ENCODE results near the gene RHCG. TPM values are rescaled to one million over a fixed set of nuclear protein-coding genes. Genes with fewer than 3 reads are reported as not detected.
"Not testable (repeated sequence)": the region's sequence is repeated elsewhere in the genome, so short reads cannot be mapped to it uniquely, and the experiment has no call there.

The RHCG gene
- total RNA-seq, 1 donor from 2014 or later = not detected

DNA sequence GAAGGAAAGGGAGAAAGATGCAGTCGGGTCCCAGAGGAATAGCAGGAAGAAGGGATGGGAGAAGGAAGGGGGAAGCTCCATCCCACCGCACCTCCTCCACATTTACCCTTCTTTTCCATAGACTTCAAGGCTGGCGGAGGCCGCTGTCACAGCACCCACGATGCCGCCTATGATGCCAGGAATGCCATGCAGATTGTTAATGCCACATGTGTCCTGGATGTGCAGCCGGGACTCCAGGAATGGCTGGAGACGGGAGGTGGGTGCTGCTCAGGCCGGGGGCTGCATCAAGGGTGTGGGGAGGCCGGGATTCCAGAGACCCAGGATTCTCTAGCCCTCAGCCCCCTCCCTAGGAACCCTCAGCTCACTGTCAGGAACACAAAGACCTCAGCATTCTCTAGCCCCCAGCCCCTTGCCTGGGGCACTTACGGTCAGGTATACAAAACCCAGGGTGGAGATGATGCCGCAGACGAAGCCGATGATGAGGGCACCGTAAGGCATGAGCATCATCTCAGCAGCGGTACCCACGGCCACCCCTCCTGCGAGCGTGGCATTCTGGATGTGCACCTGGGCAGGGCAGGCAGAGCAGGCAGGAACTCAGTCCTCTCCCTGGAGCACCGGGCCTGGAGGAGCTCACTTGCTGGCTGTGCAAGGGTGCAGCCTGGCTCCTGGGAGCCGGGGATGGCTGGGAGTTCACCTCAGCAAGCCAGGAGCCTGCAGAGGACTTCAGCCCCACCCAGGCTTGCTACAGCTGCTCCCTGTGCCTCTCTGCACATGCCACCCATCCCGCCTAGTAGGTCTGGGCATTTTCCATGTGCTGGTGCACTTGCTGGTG lies 18.8 kb downstream of the RHCG start:
- no peaks in the 10 kb centered on the region for H3K9me3 Mint-ChIP-seq
- peaks cover 4% of the 10 kb centered on the region for H3K27me3 Mint-ChIP-seq
- no peak overlapping the region for H3K4me3 Mint-ChIP-seq
- DNase-seq = no peak
- intact Hi-C loops (cut with micrococcal nuclease) = no loop called here
- no peaks in the 10 kb centered on the region for H3K4me1 Mint-ChIP-seq
- H3K36me3 Mint-ChIP-seq (ENCODE audit: low read depth) = no peaks in the 10 kb centered on the region
- no peak overlapping the region for H3K27ac Mint-ChIP-seq

DNA sequence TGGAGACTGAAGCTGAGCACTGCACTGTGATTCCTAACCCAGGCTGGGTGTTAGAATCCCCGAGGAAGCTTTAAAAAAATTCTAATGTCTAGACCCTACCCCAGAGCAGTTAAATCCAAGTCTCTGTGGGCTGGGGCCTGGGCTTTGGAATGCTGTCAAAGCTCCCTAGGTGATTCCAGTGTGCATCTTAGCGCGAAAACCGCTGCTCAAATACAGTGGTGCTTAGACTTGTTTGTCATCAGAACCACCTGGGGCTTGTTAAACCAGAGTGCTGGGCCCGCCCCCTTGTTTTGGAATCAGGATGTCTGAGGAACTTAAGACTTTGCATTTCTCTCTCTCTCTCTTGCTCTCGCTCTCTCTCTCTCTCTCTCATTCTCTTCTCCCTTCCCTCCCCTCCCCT lies 20.7 kb downstream of the RHCG start:
- Mint-ChIP-seq H3K4me1 (no peaks in the 10 kb centered on the region), H3K4me3 (no peak overlapping the region), H3K27ac (no peak overlapping the region), H3K36me3 (ENCODE audit: low read depth) (no peaks in the 10 kb centered on the region), H3K9me3 (no peaks in the 10 kb centered on the region), H3K27me3 (peaks cover 8% of the 10 kb centered on the region)
- DNase-seq = no peak
- intact Hi-C loops (cut with micrococcal nuclease) = no loop called here

DNA sequence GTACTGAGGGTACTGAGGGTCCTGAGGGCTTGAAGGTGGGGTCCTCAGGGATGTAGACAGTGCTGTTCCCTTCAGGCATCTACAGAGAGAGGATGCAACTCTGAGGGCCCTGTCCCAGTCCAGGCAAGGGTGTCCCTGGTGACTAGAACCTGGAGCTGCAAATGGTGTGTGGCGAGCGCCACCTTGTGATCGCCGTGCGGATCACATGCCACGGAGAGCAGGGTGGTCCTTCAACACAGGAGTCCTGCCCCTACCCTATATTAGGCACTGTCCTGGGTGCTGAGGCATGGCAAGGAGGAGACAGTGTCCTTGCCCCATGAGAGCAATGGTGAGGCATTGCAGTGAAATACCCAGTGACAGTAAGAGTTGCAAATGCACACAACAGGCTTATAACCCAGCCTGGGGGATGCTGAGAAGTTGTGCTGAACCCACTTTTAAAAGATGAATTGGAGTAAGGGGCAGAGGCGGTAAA lies 23.6 kb downstream of the RHCG start:
- Mint-ChIP-seq H3K36me3 (ENCODE audit: low read depth) (no peaks in the 10 kb centered on the region), H3K4me3 (no peak overlapping the region), H3K27ac (no peak overlapping the region), H3K4me1 (no peaks in the 10 kb centered on the region), H3K9me3 (no peaks in the 10 kb centered on the region), H3K27me3 (peaks cover 20% of the 10 kb centered on the region)
- peak; percentile 84 for DNase-seq
- intact Hi-C loops (cut with micrococcal nuclease) = loop anchor here (1.0 kb wide), 1 partner anchor 115 kb away; no protein-coding TSS in a partner anchor

- intact Hi-C loops (cut with micrococcal nuclease) = no loop called here
- H3K4me3 Mint-ChIP-seq = no peak overlapping the region
- H3K27ac Mint-ChIP-seq = no peak overlapping the region
- DNase-seq = no peak
- no peaks in the 10 kb centered on the region for H3K9me3 Mint-ChIP-seq
- H3K4me1 Mint-ChIP-seq = no peaks in the 10 kb centered on the region
- H3K27me3 Mint-ChIP-seq = peaks cover 25% of the 10 kb centered on the region
- no peaks in the 10 kb centered on the region for H3K36me3 Mint-ChIP-seq (ENCODE audit: low read depth)
Measured at GRCh38 chr15:89469426-89470096, 26.8 kb downstream of the RHCG start.

GRCh38 chr15:89468813-89469212 lies 27.6 kb downstream of the RHCG start:
- H3K27ac Mint-ChIP-seq; H3K4me1 Mint-ChIP-seq; H3K9me3 Mint-ChIP-seq; H3K4me3 Mint-ChIP-seq; H3K36me3 Mint-ChIP-seq (ENCODE audit: low read depth); intact Hi-C loops (cut with micrococcal nuclease); DNase-seq: not testable (repeated sequence)
- peaks cover 25% of the 10 kb centered on the region for H3K27me3 Mint-ChIP-seq

DNA sequence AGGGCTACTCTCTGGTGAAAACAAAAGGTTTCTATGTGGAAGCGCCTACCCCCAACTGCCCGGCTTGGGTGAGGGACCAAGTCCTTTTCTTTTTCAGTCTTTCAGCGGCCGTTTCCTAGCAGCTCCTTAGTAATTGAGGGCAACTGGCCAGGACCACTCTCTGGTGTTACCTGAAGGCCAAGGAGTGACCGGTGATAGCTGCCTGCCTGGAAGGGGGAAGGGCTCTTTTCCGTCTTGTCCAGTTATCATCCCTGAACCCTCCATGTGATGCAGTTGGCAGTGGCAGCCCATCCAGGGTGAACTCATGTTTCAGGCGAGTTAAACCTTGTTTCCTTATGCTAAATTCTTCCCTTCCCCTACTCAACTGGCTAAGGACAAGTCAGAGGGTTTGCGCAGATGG lies 33.3 kb downstream of the RHCG start:
- no peak overlapping the region for H3K27ac Mint-ChIP-seq
- H3K36me3 Mint-ChIP-seq (ENCODE audit: low read depth) = no peaks in the 10 kb centered on the region
- H3K4me3 Mint-ChIP-seq = no peak overlapping the region
- no peaks in the 10 kb centered on the region for H3K4me1 Mint-ChIP-seq
- DNase-seq = no peak
- peaks cover 7% of the 10 kb centered on the region for H3K27me3 Mint-ChIP-seq
- intact Hi-C loops (cut with micrococcal nuclease) = no loop called here
- H3K9me3 Mint-ChIP-seq = no peaks in the 10 kb centered on the region

GRCh38 chr15:89462198-89462912 lies 34.0 kb downstream of the RHCG start:
- H3K36me3 Mint-ChIP-seq (ENCODE audit: low read depth) = no peaks in the 10 kb centered on the region
- H3K27ac Mint-ChIP-seq = no peak overlapping the region
- DNase-seq = no peak
- H3K4me1 Mint-ChIP-seq = no peaks in the 10 kb centered on the region
- H3K9me3 Mint-ChIP-seq = no peaks in the 10 kb centered on the region
- intact Hi-C loops (cut with micrococcal nuclease) = no loop called here
- no peak overlapping the region for H3K4me3 Mint-ChIP-seq
- H3K27me3 Mint-ChIP-seq = peaks cover 3% of the 10 kb centered on the region

GRCh38 chr15:89461386-89461785 lies 35.0 kb downstream of the RHCG start:
- Mint-ChIP-seq H3K27me3 (peaks cover 3% of the 10 kb centered on the region), H3K4me3 (no peak overlapping the region), H3K36me3 (ENCODE audit: low read depth) (no peaks in the 10 kb centered on the region), H3K9me3 (no peaks in the 10 kb centered on the region), H3K27ac (no peak overlapping the region), H3K4me1 (no peaks in the 10 kb centered on the region)
- no peak for DNase-seq
- intact Hi-C loops (cut with micrococcal nuclease) = no loop called here

DNA sequence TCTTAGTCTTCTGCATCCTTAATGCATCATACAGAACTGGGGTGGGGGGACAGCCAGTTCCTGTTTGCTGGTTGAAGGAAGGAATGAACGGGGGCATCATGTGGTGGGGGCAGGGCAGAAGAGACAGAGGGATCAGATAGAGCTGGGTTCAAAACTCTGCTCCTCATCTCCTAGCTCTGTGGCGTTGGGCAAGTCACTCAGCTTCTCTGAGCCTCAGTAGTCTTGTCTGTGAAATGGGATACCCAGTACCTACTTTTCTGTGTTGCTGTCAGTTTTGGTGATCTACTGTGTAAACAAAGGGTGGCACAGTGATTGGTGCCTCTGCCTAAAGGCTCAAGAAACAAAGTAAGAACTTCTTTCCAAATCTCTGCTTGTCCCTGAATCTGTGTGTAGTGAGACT lies 36.3 kb downstream of the RHCG start:
- Mint-ChIP-seq H3K36me3 (ENCODE audit: low read depth) (no peaks in the 10 kb centered on the region), H3K27ac (no peak overlapping the region), H3K4me3 (no peak overlapping the region), H3K9me3 (no peaks in the 10 kb centered on the region), H3K4me1 (no peaks in the 10 kb centered on the region), H3K27me3 (peaks cover 2% of the 10 kb centered on the region)
- no peak for DNase-seq
- intact Hi-C loops (cut with micrococcal nuclease) = no loop called here

DNA sequence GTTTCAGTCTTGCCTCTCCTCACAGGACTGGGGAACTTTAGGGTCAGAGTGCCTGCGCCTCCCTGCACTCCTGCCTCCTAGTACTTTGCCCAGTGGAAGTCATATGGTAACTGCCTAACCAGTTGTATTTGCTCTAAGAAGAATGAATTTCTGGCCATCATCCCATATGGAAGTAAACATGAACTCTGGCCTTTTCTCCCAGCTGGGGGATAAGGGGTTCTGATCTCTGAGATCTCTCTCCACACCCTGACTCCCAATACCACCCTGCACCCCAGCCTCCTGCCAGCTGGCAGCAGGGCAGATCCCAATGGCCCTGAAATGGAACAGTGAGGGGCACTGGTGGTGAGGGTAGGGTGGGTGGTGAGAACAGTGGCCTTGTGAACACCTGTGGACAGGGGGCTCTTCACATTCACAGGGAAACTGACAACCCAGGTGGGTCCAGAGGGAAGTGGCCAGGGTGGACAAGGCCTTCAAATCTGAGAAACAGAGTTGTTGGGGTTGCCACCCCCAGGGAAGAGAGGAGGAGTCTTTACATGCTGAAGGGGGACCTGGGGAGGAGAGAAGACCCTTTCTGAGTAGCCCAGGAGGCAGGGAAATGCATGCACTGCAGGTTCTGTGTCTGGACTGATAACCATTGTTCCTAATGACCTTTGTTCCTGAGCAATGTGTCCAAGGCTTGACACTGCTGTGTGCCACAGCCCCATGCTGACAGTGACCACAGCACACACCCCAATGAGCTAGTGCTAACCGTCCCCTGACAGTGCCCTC lies 36.9 kb downstream of the RHCG start:
- Mint-ChIP-seq H3K4me1 (no peaks in the 10 kb centered on the region), H3K36me3 (ENCODE audit: low read depth) (no peaks in the 10 kb centered on the region), H3K4me3 (no peak overlapping the region), H3K9me3 (no peaks in the 10 kb centered on the region), H3K27me3 (peaks cover 2% of the 10 kb centered on the region), H3K27ac (no peak overlapping the region)
- DNase-seq = no peak
- intact Hi-C loops (cut with micrococcal nuclease) = no loop called here

GRCh38 chr15:89458440-89458839 lies 37.9 kb downstream of the RHCG start:
- H3K4me1 Mint-ChIP-seq = no peaks in the 10 kb centered on the region
- H3K27ac Mint-ChIP-seq = no peak overlapping the region
- peaks cover 3% of the 10 kb centered on the region for H3K27me3 Mint-ChIP-seq
- no peaks in the 10 kb centered on the region for H3K9me3 Mint-ChIP-seq
- H3K4me3 Mint-ChIP-seq = no peak overlapping the region
- intact Hi-C loops (cut with micrococcal nuclease) = no loop called here
- DNase-seq = no peak
- H3K36me3 Mint-ChIP-seq (ENCODE audit: low read depth) = no peaks in the 10 kb centered on the region

- peaks cover 8% of the 10 kb centered on the region for H3K27me3 Mint-ChIP-seq
Measured at GRCh38 chr15:89457086-89457485, 39.3 kb downstream of the RHCG start.

DNA sequence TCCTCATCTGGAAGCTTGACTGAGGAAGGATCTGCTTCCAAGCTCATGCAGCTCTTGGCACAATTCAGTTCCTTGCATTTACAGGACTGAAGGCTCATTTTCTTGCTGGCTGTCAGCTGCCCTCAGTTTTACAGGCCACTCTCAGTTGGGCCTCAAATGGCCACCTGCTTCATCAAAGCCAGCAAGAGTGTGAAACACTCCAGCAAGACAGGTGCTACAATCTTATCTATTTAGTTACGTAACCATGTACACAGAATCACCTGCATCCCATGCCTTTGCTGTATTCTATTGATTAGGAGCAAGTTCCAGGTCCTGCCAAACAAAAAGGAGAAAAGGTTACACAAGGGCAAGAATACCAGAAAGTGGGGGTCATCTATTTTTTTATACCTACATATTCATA lies 40.8 kb downstream of the RHCG start:
- no peaks in the 10 kb centered on the region for H3K36me3 Mint-ChIP-seq (ENCODE audit: low read depth)
- intact Hi-C loops (cut with micrococcal nuclease) = no loop called here
- H3K27me3 Mint-ChIP-seq = peaks cover 15% of the 10 kb centered on the region
- H3K9me3 Mint-ChIP-seq = no peaks in the 10 kb centered on the region
- H3K27ac Mint-ChIP-seq = no peak overlapping the region
- no peak for DNase-seq
- no peaks in the 10 kb centered on the region for H3K4me1 Mint-ChIP-seq
- H3K4me3 Mint-ChIP-seq = no peak overlapping the region

More at GRCh38 chr15:89457086-89457485, 39.3 kb downstream of the RHCG start:
- Mint-ChIP-seq H3K36me3 (ENCODE audit: low read depth) (no peaks in the 10 kb centered on the region), H3K9me3 (no peaks in the 10 kb centered on the region), H3K27ac (no peak overlapping the region), H3K4me1 (no peaks in the 10 kb centered on the region), H3K4me3 (no peak overlapping the region)
- intact Hi-C loops (cut with micrococcal nuclease) = no loop called here
- DNase-seq = no peak

All from activated CD4-positive, alpha-beta T cell treated with anti-CD3 and anti-CD28 coated beads, Interleukin-2, amount 10 ng/mL, durations not matched to agents 24 days and 14 days (primary cell).